22Rv1 (cell line): ENCODE measurements around the gene ADAMTS8.

Experiments used
- ZFX ChIP-seq: fragments of 450-650 bp; IDR thresholded peaks from 2 replicates; pipeline ENCODE4 v1.6.1; 2017; ENCODE audit warnings: antibody characterized with exemption, borderline replicate concordance
- TF ChIP-seq, protein P1 (sequence below): fragments of 450-650 bp; IDR thresholded peaks from 2 replicates; pipeline ENCODE4 v1.5.1; 2017; ENCODE audit warnings: mild to moderate bottlenecking

DNA sequence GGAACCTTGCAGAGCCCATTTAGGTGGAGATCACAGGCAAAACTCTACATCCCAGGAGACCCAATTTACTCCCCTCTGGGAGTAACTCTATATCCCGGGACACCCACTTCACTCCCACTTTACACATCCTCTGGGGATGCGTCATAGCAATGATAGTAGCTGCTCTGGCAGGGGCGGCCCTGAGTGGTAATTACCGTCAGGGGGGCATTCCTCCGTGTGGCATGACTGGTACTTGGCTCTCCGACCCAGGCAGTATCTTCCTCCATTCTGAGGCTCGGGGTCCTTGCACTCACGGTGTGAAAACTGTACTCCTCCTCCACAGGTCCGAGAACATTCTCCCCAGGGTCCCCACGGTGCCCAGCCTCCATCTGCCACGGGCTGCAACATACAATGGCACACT lies 17.2 kb downstream of the ADAMTS8 start:
- TF ChIP-seq, protein P1, sequence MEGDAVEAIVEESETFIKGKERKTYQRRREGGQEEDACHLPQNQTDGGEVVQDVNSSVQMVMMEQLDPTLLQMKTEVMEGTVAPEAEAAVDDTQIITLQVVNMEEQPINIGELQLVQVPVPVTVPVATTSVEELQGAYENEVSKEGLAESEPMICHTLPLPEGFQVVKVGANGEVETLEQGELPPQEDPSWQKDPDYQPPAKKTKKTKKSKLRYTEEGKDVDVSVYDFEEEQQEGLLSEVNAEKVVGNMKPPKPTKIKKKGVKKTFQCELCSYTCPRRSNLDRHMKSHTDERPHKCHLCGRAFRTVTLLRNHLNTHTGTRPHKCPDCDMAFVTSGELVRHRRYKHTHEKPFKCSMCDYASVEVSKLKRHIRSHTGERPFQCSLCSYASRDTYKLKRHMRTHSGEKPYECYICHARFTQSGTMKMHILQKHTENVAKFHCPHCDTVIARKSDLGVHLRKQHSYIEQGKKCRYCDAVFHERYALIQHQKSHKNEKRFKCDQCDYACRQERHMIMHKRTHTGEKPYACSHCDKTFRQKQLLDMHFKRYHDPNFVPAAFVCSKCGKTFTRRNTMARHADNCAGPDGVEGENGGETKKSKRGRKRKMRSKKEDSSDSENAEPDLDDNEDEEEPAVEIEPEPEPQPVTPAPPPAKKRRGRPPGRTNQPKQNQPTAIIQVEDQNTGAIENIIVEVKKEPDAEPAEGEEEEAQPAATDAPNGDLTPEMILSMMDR = no peak
- TF ChIP-seq ZFX = no peak
